Transverse colon (tissue), 4 donors: Measurements from ENCODE around the gene ANAPC2.

Source experiments
- CTCF ChIP-seq, 5 experiments: fragments of 200-600 bp in 3 of 5; fragments of 450-650 bp in 2 of 5; sonication (generic) in 3 of 5; IDR thresholded peaks; 1 replicate in 2 of 5; 2 replicates in 3 of 5; pipeline ENCODE4 v1.5.1; 2016 to 2017; ENCODE audit warnings: antibody characterized with exemption in 5 of 5, inconsistent platforms in 3 of 5, mild to moderate bottlenecking in 2 of 5, moderate library complexity in 1 of 5
- EP300 ChIP-seq: sonication (generic); formaldehyde crosslinking; IDR thresholded peaks from one replicate; pipeline ENCODE4 v1.6.1; 2017; ENCODE audit warnings: antibody characterized with exemption, low read depth
- POLR2A ChIP-seq: fragments of 450-650 bp; IDR thresholded peaks from one replicate; pipeline ENCODE4 v1.6.1; 2016; ENCODE audit warnings: antibody characterized with exemption, mild to moderate bottlenecking, moderate library complexity
- POLR2AphosphoS5 ChIP-seq, 3 donors: sonication (generic); formaldehyde crosslinking; IDR thresholded peaks; one replicate each; pipeline ENCODE4 v1.6.1; 2016; ENCODE audit warnings: antibody characterized with exemption in 3 of 3

- TF ChIP-seq CTCF (IDR thresholded peaks at IDR 0.05) (no peak), POLR2A (no peak), EP300 (no peak), POLR2AphosphoS5 (IDR thresholded peaks at IDR 0.05) (peak in 1 of 3 donors; percentile 10)
Measured at GRCh38 chr9:137192448-137192780, 4.1 kb upstream of the ANAPC2 start.
